SU-DHL-6 (cell line): Measurements from ENCODE around the gene SLC29A2.

Experiments used
- H2AFZ ChIP-seq: fragments of 200-600 bp; sonication (generic); 2 replicates; pipeline ENCODE4 v1.6.1; 2014; ENCODE audit warnings: low read depth, mild to moderate bottlenecking, moderate library complexity, mixed read lengths, antibody characterized with exemption, low read length; ENCODE audit not compliant: severe bottlenecking
- H3F3A ChIP-seq: fragments of 200-600 bp; shearing (Covaris generic); 2 replicates; pipeline ENCODE4 v1.6.0; 2016; ENCODE audit warnings: antibody characterized with exemption, mild to moderate bottlenecking; ENCODE audit not compliant: insufficient read depth
- H3K27ac ChIP-seq: fragments of 200-600 bp; sonication (generic); 2 replicates; pipeline ENCODE4 v1.5.1; 2016; ENCODE audit warnings: low read depth, mild to moderate bottlenecking, low read length, moderate library complexity, mixed read lengths
- H3K27me3 ChIP-seq: fragments of 200-600 bp; sonication (generic), shearing (Covaris generic); 2 replicates; pipeline ENCODE4 v1.6.0; 2014; ENCODE audit warnings: mild to moderate bottlenecking, low read length
- H3K36me3 ChIP-seq: fragments of 200-600 bp; sonication (generic); 2 replicates; pipeline ENCODE4 v1.6.1; 2014; ENCODE audit warnings: mild to moderate bottlenecking, low read length, mixed read lengths
- H3K4me2 ChIP-seq: fragments of 300-600, 200-600 bp; shearing (Covaris generic), sonication (generic); 2 replicates; pipeline ENCODE4 v1.6.0; 2014; ENCODE audit warnings: low read length, low read depth, mild to moderate bottlenecking; ENCODE audit not compliant: poor library complexity, severe bottlenecking
- H3K4me3 ChIP-seq: fragments of 200-600 bp; sonication (generic); 2 replicates; pipeline ENCODE4 v1.5.1; 2014; ENCODE audit warnings: antibody characterized with exemption, low read length, mild to moderate bottlenecking, mixed read lengths; ENCODE audit not compliant: insufficient read depth, poor library complexity, severe bottlenecking
- H3K79me2 ChIP-seq: fragments of 200-600 bp; sonication (generic); 2 replicates; pipeline ENCODE4 v1.6.1; 2014; ENCODE audit warnings: mild to moderate bottlenecking, low read length, moderate library complexity; ENCODE audit not compliant: insufficient read depth
- H3K9ac ChIP-seq: fragments of 200-600 bp; sonication (generic); 2 replicates; pipeline ENCODE4 v1.7.0; 2014; ENCODE audit warnings: mild to moderate bottlenecking, low read length
- H3K9me2 ChIP-seq: fragments of 200-600 bp; sonication (generic); replicated peaks from 2 replicates; pipeline ENCODE4 v1.6.1; 2014; ENCODE audit warnings: low read length; ENCODE audit not compliant: insufficient read depth
- H3K9me3 ChIP-seq: fragments of 200-600 bp; sonication (generic); 2 replicates; pipeline ENCODE4 v1.6.1; 2014; ENCODE audit warnings: low read length, mixed read lengths; ENCODE audit not compliant: insufficient read depth
- H4K20me1 ChIP-seq: fragments of 200-600 bp; sonication (generic); 2 replicates; pipeline ENCODE4 v1.6.1; 2014; ENCODE audit warnings: low read depth, mild to moderate bottlenecking, antibody characterized with exemption, low read length, moderate library complexity, mixed read lengths
- CTCF ChIP-seq: fragments of 200-600 bp; sonication (generic); IDR thresholded peaks from one replicate; pipeline ENCODE4 v1.5.1; 2017; ENCODE audit warnings: antibody characterized with exemption, mild to moderate bottlenecking, low read length, moderate library complexity; ENCODE audit not compliant: insufficient read depth, poor library complexity, severe bottlenecking
- EZH2phosphoT487 ChIP-seq: fragments of 200-600 bp; sonication (generic), shearing (Covaris generic); conservative IDR thresholded peaks from 2 replicates; pipeline ENCODE4 v1.6.1; 2018; ENCODE audit warnings: mild to moderate bottlenecking, antibody characterized with exemption, low read length, moderate library complexity, mixed read lengths

SLC29A2 gene

GRCh38 chr11:66337103-66337899 is 34.3 kb downstream of the SLC29A2 start:
- TF ChIP-seq CTCF: no peak
- no peak for TF ChIP-seq EZH2phosphoT487
- Histone ChIP-seq H4K20me1 (no peaks in the 10 kb centered on the region), H3K4me3 (no peak overlapping the region), H3K27me3 (no peaks in the 10 kb centered on the region), H3K9me2 (no peaks in the 10 kb centered on the region), H3K4me2 (no peak overlapping the region), H3K36me3 (no peaks in the 10 kb centered on the region), H3K9ac (no peak overlapping the region), H2AFZ (no peak overlapping the region), H3K79me2 (no peaks in the 10 kb centered on the region), H3K9me3 (no peaks in the 10 kb centered on the region), H3F3A (no peaks in the 10 kb centered on the region), H3K27ac (no peak overlapping the region)

GRCh38 chr11:66336234-66337102 is 35.1 kb downstream of the SLC29A2 start, which contains the start of gene RIN1:
Gene RIN1 (minus strand): TSS chr11:66336434. CDS start chr11:66336402, 32 bp downstream.
- TF ChIP-seq EZH2phosphoT487: no peak
- Histone ChIP-seq H3K4me3 (no peak within 1 kb of the TSS), H3K9ac (no peak within 1 kb of the TSS), H3K9me3 (no peaks in the 10 kb centered on the region), H3K36me3 (no peaks in the 10 kb centered on the region), H3K27me3 (no peaks in the 10 kb centered on the region), H3K4me2 (no peak within 1 kb of the TSS), H2AFZ (no peak within 1 kb of the TSS), H3K79me2 (no peaks in the 10 kb centered on the region), H3K9me2 (no peaks in the 10 kb centered on the region), H3F3A (no peaks in the 10 kb centered on the region), H4K20me1 (no peaks in the 10 kb centered on the region), H3K27ac (no peak within 1 kb of the TSS)

- no peaks in the 10 kb centered on the region for H4K20me1 ChIP-seq
- H3K27me3 ChIP-seq: no peaks in the 10 kb centered on the region
- no peak overlapping the region for H3K4me3 ChIP-seq
- H2AFZ ChIP-seq: no peak overlapping the region
- no peaks in the 10 kb centered on the region for H3K9me2 ChIP-seq
- no peak overlapping the region for H3K9ac ChIP-seq
- no peaks in the 10 kb centered on the region for H3K79me2 ChIP-seq
- no peak overlapping the region for H3K27ac ChIP-seq
- TF ChIP-seq EZH2phosphoT487: no peak
- no peak for TF ChIP-seq CTCF
- H3F3A ChIP-seq: no peaks in the 10 kb centered on the region
- H3K4me2 ChIP-seq: no peak overlapping the region
- H3K36me3 ChIP-seq: no peaks in the 10 kb centered on the region
- no peaks in the 10 kb centered on the region for H3K9me3 ChIP-seq
Measured at GRCh38 chr11:66335531-66336233, 35.9 kb downstream of the SLC29A2 start.
